ENCODE results near the gene CLTCL1. TPM values are rescaled to one million over a fixed set of nuclear protein-coding genes. Genes with fewer than 3 reads are reported as not detected.

The CLTCL1 gene
- total RNA-seq, 6 experiments from 2014 or later, result 3.5 to 6.6 (median 5.7) TPM

DNA sequence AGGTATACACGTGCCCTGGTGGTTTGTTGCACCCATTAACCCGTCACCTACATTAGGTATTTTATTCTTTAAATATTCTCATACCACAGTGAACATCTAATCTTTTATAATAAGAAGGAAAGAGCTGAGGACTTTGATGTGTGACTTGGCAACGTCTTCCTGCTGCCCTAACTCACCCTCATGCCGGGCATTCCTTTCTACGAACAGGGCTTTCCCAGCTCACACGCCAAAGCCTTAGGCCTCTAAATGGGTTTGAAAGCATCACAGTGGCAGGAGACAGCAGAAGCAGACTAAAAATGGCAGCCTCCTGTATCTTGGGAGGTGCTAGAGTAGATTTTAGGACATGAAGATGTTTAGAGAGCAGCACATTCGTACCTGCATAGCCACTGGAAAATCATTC lies 52.6 kb downstream of the CLTCL1 start:
- intact Hi-C loops (cut with DNase I), result no loop called here
- no peak overlapping the region for H3K4me3 ChIP-seq
- H3K4me1 ChIP-seq, result no peaks in the 10 kb centered on the region
- H3K27ac ChIP-seq, result no peak overlapping the region
- H3K36me3 ChIP-seq, result no peaks in the 10 kb centered on the region
- ATAC-seq, result no peak
- WGBS (ENCODE audit: insufficient coverage, low coverage, low lambda C conversion rate, missing lambda C conversion rate), result 86% methylated on average over 6 of the region's 7 CpGs
- TF ChIP-seq, protein P1, sequence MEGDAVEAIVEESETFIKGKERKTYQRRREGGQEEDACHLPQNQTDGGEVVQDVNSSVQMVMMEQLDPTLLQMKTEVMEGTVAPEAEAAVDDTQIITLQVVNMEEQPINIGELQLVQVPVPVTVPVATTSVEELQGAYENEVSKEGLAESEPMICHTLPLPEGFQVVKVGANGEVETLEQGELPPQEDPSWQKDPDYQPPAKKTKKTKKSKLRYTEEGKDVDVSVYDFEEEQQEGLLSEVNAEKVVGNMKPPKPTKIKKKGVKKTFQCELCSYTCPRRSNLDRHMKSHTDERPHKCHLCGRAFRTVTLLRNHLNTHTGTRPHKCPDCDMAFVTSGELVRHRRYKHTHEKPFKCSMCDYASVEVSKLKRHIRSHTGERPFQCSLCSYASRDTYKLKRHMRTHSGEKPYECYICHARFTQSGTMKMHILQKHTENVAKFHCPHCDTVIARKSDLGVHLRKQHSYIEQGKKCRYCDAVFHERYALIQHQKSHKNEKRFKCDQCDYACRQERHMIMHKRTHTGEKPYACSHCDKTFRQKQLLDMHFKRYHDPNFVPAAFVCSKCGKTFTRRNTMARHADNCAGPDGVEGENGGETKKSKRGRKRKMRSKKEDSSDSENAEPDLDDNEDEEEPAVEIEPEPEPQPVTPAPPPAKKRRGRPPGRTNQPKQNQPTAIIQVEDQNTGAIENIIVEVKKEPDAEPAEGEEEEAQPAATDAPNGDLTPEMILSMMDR (IDR thresholded peaks at IDR 0.05), result no peak
- no peaks in the 10 kb centered on the region for H3K9me3 ChIP-seq
- H3K27me3 ChIP-seq, result no peaks in the 10 kb centered on the region
- no peak for DNase-seq

GRCh38 chr22:19235874-19236273 lies 55.6 kb downstream of the CLTCL1 start:
- no peak overlapping the region for H3K27ac ChIP-seq
- no peak overlapping the region for H3K4me3 ChIP-seq
- DNase-seq (no peak), ATAC-seq (no peak)
- no peaks in the 10 kb centered on the region for H3K27me3 ChIP-seq
- TF ChIP-seq, protein P1 (IDR thresholded peaks at IDR 0.05), result no peak
- no peak for TF ChIP-seq POLR2A (IDR thresholded peaks at IDR 0.05)
- H3K4me1 ChIP-seq, result no peaks in the 10 kb centered on the region
- WGBS (ENCODE audit: insufficient coverage, low coverage, low lambda C conversion rate, missing lambda C conversion rate), result 100% methylated on average over 2 of the region's 4 CpGs
- H3K9me3 ChIP-seq, result no peaks in the 10 kb centered on the region
- H3K36me3 ChIP-seq, result no peaks in the 10 kb centered on the region
- intact Hi-C loops (cut with DNase I), result no loop called here

- no peak overlapping the region for H3K27ac ChIP-seq
- 81% methylated on average over 14 of the region's 14 CpGs for WGBS (ENCODE audit: insufficient coverage, low coverage, low lambda C conversion rate, missing lambda C conversion rate)
- no peak for TF ChIP-seq POLR2A (IDR thresholded peaks at IDR 0.05)
- TF ChIP-seq, protein P1 (IDR thresholded peaks at IDR 0.05), result no peak
- no peak for ATAC-seq
- no peaks in the 10 kb centered on the region for H3K4me1 ChIP-seq
- no peak for DNase-seq
- no peaks in the 10 kb centered on the region for H3K27me3 ChIP-seq
- no peaks in the 10 kb centered on the region for H3K9me3 ChIP-seq
- intact Hi-C loops (cut with DNase I), result no loop called here
- no peak overlapping the region for H3K4me3 ChIP-seq
- no peaks in the 10 kb centered on the region for H3K36me3 ChIP-seq
These were observed 57.2 kb downstream of the CLTCL1 start for GRCh38 chr22:19234126-19234896.

DNA sequence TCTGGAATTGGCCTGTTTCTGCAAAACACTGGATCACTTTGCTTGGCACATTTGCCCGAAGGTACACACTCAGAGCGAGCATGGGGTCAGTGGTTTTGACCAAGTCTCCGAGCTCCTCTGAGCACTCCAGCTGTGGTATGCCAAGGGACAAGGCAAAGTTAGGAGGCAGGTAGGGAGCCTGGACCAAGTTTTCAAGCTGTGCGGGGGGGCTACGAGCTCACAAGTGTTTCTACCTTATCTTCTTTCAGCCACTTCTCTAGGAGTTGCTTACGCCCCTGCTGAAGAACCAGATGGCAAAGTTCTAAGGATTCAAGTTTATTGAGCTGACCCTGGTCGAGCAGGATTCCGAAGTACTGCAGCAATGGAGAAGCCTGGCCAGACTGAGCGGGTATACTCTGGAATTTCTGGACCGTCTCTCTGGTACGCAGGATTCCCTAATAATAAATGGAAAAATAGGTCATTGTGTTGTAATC lies 58.3 kb downstream of the CLTCL1 start:
- no peak for ATAC-seq
- intact Hi-C loops (cut with DNase I), result no loop called here
- Histone ChIP-seq H3K9me3 (no peaks in the 10 kb centered on the region), H3K36me3 (no peaks in the 10 kb centered on the region), H3K27me3 (no peaks in the 10 kb centered on the region), H3K27ac (no peak overlapping the region), H3K4me1 (no peaks in the 10 kb centered on the region), H3K4me3 (no peak overlapping the region)
- TF ChIP-seq, protein P1 (IDR thresholded peaks at IDR 0.05), result no peak
- TF ChIP-seq POLR2A (IDR thresholded peaks at IDR 0.05), result no peak
- DNase-seq, result no peak
- 93% methylated on average over 3 of the region's 11 CpGs for WGBS (ENCODE audit: insufficient coverage, low coverage, low lambda C conversion rate, missing lambda C conversion rate)

Data from right lobe of liver (tissue), 6 donors.